Ishikawa (cell line): ENCODE data around the gene EFEMP2.

Experiments used
- CEBPB ChIP-seq: IDR thresholded peaks from 2 replicates; pipeline ENCODE4 v1.6.1; 2012
- CREB1 ChIP-seq: IDR thresholded peaks from 2 replicates; pipeline ENCODE4 v1.6.1; 2012; ENCODE audit warnings: low read depth
- EGR1 ChIP-seq: IDR thresholded peaks from 2 replicates; pipeline ENCODE4 v1.6.1; 2012
- EP300 ChIP-seq: IDR thresholded peaks from 2 replicates; pipeline ENCODE4 v1.6.1; 2012; ENCODE audit warnings: borderline replicate concordance
- FOXM1 ChIP-seq: IDR thresholded peaks from 2 replicates; pipeline ENCODE4 v1.6.1; 2012; ENCODE audit warnings: low read depth, borderline replicate concordance
- RAD21 ChIP-seq: IDR thresholded peaks from 2 replicates; pipeline ENCODE4 v1.6.1; 2012; ENCODE audit warnings: low read depth
- TAF1 ChIP-seq: IDR thresholded peaks from 2 replicates; pipeline ENCODE4 v1.6.1; 2012; ENCODE audit warnings: low read depth, mild to moderate bottlenecking
- TEAD4 ChIP-seq: IDR thresholded peaks from 2 replicates; pipeline ENCODE4 v1.6.1; 2012
- YY1 ChIP-seq: IDR thresholded peaks from 2 replicates; pipeline ENCODE4 v1.6.1; 2012; ENCODE audit warnings: low read depth
- ZBTB7A ChIP-seq: IDR thresholded peaks from 2 replicates; pipeline ENCODE4 v1.6.1; 2012; ENCODE audit warnings: low read depth
- TF ChIP-seq, protein P1 (sequence below): IDR thresholded peaks from 2 replicates; pipeline ENCODE4 v1.6.1; 2012; ENCODE audit warnings: low read depth, mild to moderate bottlenecking
- TF ChIP-seq, protein P2 (sequence below): IDR thresholded peaks from 2 replicates; pipeline ENCODE4 v1.6.1; 2012
- TF ChIP-seq, protein P3 (sequence below): IDR thresholded peaks from 2 replicates; pipeline ENCODE4 v1.6.1; 2012

GRCh38 chr11:65861533-65862183, 10.9 kb downstream of the EFEMP2 start:
- TF ChIP-seq, protein P1, sequence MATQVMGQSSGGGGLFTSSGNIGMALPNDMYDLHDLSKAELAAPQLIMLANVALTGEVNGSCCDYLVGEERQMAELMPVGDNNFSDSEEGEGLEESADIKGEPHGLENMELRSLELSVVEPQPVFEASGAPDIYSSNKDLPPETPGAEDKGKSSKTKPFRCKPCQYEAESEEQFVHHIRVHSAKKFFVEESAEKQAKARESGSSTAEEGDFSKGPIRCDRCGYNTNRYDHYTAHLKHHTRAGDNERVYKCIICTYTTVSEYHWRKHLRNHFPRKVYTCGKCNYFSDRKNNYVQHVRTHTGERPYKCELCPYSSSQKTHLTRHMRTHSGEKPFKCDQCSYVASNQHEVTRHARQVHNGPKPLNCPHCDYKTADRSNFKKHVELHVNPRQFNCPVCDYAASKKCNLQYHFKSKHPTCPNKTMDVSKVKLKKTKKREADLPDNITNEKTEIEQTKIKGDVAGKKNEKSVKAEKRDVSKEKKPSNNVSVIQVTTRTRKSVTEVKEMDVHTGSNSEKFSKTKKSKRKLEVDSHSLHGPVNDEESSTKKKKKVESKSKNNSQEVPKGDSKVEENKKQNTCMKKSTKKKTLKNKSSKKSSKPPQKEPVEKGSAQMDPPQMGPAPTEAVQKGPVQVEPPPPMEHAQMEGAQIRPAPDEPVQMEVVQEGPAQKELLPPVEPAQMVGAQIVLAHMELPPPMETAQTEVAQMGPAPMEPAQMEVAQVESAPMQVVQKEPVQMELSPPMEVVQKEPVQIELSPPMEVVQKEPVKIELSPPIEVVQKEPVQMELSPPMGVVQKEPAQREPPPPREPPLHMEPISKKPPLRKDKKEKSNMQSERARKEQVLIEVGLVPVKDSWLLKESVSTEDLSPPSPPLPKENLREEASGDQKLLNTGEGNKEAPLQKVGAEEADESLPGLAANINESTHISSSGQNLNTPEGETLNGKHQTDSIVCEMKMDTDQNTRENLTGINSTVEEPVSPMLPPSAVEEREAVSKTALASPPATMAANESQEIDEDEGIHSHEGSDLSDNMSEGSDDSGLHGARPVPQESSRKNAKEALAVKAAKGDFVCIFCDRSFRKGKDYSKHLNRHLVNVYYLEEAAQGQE = no peak
- TF ChIP-seq, protein P2, sequence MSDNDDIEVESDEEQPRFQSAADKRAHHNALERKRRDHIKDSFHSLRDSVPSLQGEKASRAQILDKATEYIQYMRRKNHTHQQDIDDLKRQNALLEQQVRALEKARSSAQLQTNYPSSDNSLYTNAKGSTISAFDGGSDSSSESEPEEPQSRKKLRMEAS = no peak
- no peak for TF ChIP-seq EP300
- TF ChIP-seq RAD21 = no peak
- TF ChIP-seq CEBPB = no peak
- no peak for TF ChIP-seq TAF1
- TF ChIP-seq FOXM1 = no peak
- TF ChIP-seq CREB1 = no peak
- no peak for TF ChIP-seq EGR1
- TF ChIP-seq TEAD4 = no peak
- TF ChIP-seq, protein P3, sequence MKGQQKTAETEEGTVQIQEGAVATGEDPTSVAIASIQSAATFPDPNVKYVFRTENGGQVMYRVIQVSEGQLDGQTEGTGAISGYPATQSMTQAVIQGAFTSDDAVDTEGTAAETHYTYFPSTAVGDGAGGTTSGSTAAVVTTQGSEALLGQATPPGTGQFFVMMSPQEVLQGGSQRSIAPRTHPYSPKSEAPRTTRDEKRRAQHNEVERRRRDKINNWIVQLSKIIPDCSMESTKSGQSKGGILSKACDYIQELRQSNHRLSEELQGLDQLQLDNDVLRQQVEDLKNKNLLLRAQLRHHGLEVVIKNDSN = no peak
- TF ChIP-seq YY1 = no peak
- no peak for TF ChIP-seq ZBTB7A
